ENCODE measurements around the gene CAD. TPM values are rescaled to one million over a fixed set of nuclear protein-coding genes. Genes with fewer than 3 reads are reported as not detected.

The CAD gene
- total and polyA plus RNA-seq, 4 donors, result 6.3 to 23.2 (median 13.5) TPM

- H3K4me1 ChIP-seq (ENCODE audit: control insufficient read depth in 4 of 4, insufficient read depth in 4 of 4, low read length in 3 of 4), result peaks cover 0 to under 1% (median 0%) of the 10 kb centered on the region in 4 donors
- H3K9me3 ChIP-seq (ENCODE audit: control insufficient read depth in 4 of 4, low read length in 3 of 4), result no peaks in the 10 kb centered on the region
- H3K36me3 ChIP-seq (ENCODE audit: control insufficient read depth in 4 of 4, insufficient read depth in 3 of 4, low read depth in 1 of 4, low read length in 3 of 4), result peaks cover 18 to 68% (median 56%) of the 10 kb centered on the region in 4 donors
- no peak for TF ChIP-seq GABPA (IDR thresholded peaks at IDR 0.05 in 1 of 2, conservative IDR thresholded peaks at IDR 0.05 in 1 of 2)
- no peak for TF ChIP-seq MAX (IDR thresholded peaks at IDR 0.05)
- TF ChIP-seq HNF4A (conservative IDR thresholded peaks at IDR 0.05), result no peak
- TF ChIP-seq FOXA1 (IDR thresholded peaks at IDR 0.05), result no peak
- no peak for TF ChIP-seq HNF4G (IDR thresholded peaks at IDR 0.05)
- no peak for TF ChIP-seq JUND (IDR thresholded peaks at IDR 0.05)
- TF ChIP-seq EGR1 (IDR thresholded peaks at IDR 0.05; ENCODE audit: low read depth in 2 of 2), result no peak
- no peak for TF ChIP-seq CTCF (IDR thresholded peaks at IDR 0.05; ENCODE audit: low read depth, low read length, missing input control)
- no peak for TF ChIP-seq NR2F2 (IDR thresholded peaks at IDR 0.05)
- TF ChIP-seq YY1 (IDR thresholded peaks at IDR 0.05), result no peak
- no peak for TF ChIP-seq FOXA2 (IDR thresholded peaks at IDR 0.05)
- no peak for DNase-seq (ENCODE audit: low spot score)
- no peaks in the 10 kb centered on the region for H3K27me3 ChIP-seq (ENCODE audit: control insufficient read depth in 4 of 4, insufficient read depth in 4 of 4, low read length in 3 of 4)
- 98% methylated on average over 6 of the region's 6 CpGs for WGBS
- H3K9ac ChIP-seq (ENCODE audit: low read depth in 1 of 2, low read length in 2 of 2), result no peak overlapping the region
- H3K4me3 ChIP-seq (ENCODE audit: low read depth in 1 of 3, low read length in 3 of 3), result no peak overlapping the region
- no peak overlapping the region for H3K27ac ChIP-seq (ENCODE audit: low read depth in 1 of 2, low read length in 2 of 2)
Observed at GRCh38 chr2:27223416-27223815, 6.2 kb downstream of the CAD start.

- Histone ChIP-seq H3K4me3 (ENCODE audit: low read depth in 1 of 3, low read length in 3 of 3) (no peak overlapping the region), H3K36me3 (ENCODE audit: control insufficient read depth in 4 of 4, insufficient read depth in 3 of 4, low read depth in 1 of 4, low read length in 3 of 4) (peaks cover 20 to 70% (median 54%) of the 10 kb centered on the region in 4 donors), H3K4me1 (ENCODE audit: control insufficient read depth in 4 of 4, insufficient read depth in 4 of 4, low read length in 3 of 4) (no peaks in the 10 kb centered on the region), H3K9ac (ENCODE audit: low read depth in 1 of 2, low read length in 2 of 2) (no peak overlapping the region), H3K27ac (ENCODE audit: low read depth in 1 of 2, low read length in 2 of 2) (no peak overlapping the region), H3K27me3 (ENCODE audit: control insufficient read depth in 4 of 4, insufficient read depth in 4 of 4, low read length in 3 of 4) (no peaks in the 10 kb centered on the region), H3K9me3 (ENCODE audit: control insufficient read depth in 4 of 4, low read length in 3 of 4) (no peaks in the 10 kb centered on the region)
- 96% methylated on average over 9 of the region's 9 CpGs for WGBS
- DNase-seq (ENCODE audit: low spot score), result no peak
- TF ChIP-seq REST (IDR thresholded peaks at IDR 0.05), result no peak
- TF ChIP-seq SP1 (IDR thresholded peaks at IDR 0.05), result no peak
- TF ChIP-seq HNF4G (IDR thresholded peaks at IDR 0.05), result no peak
- TF ChIP-seq FOXA2 (IDR thresholded peaks at IDR 0.05), result no peak
- TF ChIP-seq TAF1 (conservative IDR thresholded peaks at IDR 0.05), result no peak
- no peak for TF ChIP-seq CTCF (IDR thresholded peaks at IDR 0.05; ENCODE audit: low read depth, low read length, missing input control)
- no peak for TF ChIP-seq FOXA1 (IDR thresholded peaks at IDR 0.05)
- no peak for TF ChIP-seq MAX (IDR thresholded peaks at IDR 0.05)
- no peak for TF ChIP-seq HNF4A (conservative IDR thresholded peaks at IDR 0.05)
- TF ChIP-seq ATF3 (IDR thresholded peaks at IDR 0.05), result no peak
- no peak for TF ChIP-seq RXRA (IDR thresholded peaks at IDR 0.05)
- no peak for TF ChIP-seq RAD21 (IDR thresholded peaks at IDR 0.05)
- TF ChIP-seq NR2F2 (IDR thresholded peaks at IDR 0.05), result no peak
- no peak for TF ChIP-seq GABPA (IDR thresholded peaks at IDR 0.05 in 1 of 2, conservative IDR thresholded peaks at IDR 0.05 in 1 of 2)
- no peak for TF ChIP-seq EGR1 (IDR thresholded peaks at IDR 0.05; ENCODE audit: low read depth in 2 of 2)
- TF ChIP-seq JUND (IDR thresholded peaks at IDR 0.05), result no peak
- no peak for TF ChIP-seq YY1 (IDR thresholded peaks at IDR 0.05)
- TF ChIP-seq ZBTB33 (IDR thresholded peaks at IDR 0.05), result no peak
Observed at GRCh38 chr2:27225526-27225925, 8.4 kb downstream of the CAD start.

Measured in liver (tissue), 9 donors.